ENCODE results near the gene NOTCH1. TPM values are rescaled to one million over a fixed set of nuclear protein-coding genes. Genes with fewer than 3 reads are reported as not detected.

Gene NOTCH1
- total and polyA plus RNA-seq, 2 of the 8 experiments (the other 6 are each of a cell fraction or from before 2014, with no cell fraction given) = 6.9 to 55.6 TPM

- TF ChIP-seq CTCF (IDR thresholded peaks at IDR 0.05; ENCODE audit: control extremely low read depth in 1 of 3, insufficient read depth in 1 of 3, low read depth in 1 of 3, low read length in 3 of 3) (no peak), CBX8 (IDR thresholded peaks at IDR 0.05; ENCODE audit: borderline replicate concordance, low read depth, low read length) (no peak), ATF3 (IDR thresholded peaks at IDR 0.05; ENCODE audit: insufficient read depth, low read depth, low read length) (no peak), CHD2 (IDR thresholded peaks at IDR 0.05; ENCODE audit: low read length) (no peak), POU5F1 (IDR thresholded peaks at IDR 0.05; ENCODE audit: low read depth, low read length) (no peak)
Observed at GRCh38 chr9:136589766-136590763, 44.2 kb upstream of the NOTCH1 start (continued).
